GM21717 (cell line): ENCODE data around the gene ADGRD1.

Experiments used
- ATAC-seq: cut with Tn5 transposase; IDR thresholded peaks from one replicate; pipeline ENCODE4 v1.9.1; 2021; ENCODE audit warnings: mild to moderate bottlenecking, moderate library complexity; ENCODE audit not compliant: unreplicated experiment

The ADGRD1 gene

GRCh38 chr12:130961921-130962451, 8.3 kb downstream of the ADGRD1 start:
- no peak for ATAC-seq

DNA sequence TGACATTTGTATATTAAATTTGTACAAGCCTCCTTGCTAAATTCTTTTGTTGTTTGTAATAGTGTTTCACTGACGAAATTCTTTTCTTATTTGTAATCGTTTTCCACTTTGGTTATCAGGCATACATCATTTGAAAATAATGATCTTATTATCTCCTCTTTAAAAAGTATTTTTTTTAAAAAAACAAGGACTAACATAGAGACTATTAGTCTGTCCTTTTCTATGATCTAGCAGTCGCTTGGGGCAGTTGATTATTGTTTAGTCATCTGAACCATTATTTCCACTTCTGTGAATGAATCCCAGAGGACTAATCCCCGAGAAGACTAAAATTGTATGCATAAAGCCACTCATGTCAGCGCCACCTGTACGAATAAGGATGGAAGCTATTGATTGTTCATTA, 11.5 kb downstream of the ADGRD1 start:
- ATAC-seq: no peak

DNA sequence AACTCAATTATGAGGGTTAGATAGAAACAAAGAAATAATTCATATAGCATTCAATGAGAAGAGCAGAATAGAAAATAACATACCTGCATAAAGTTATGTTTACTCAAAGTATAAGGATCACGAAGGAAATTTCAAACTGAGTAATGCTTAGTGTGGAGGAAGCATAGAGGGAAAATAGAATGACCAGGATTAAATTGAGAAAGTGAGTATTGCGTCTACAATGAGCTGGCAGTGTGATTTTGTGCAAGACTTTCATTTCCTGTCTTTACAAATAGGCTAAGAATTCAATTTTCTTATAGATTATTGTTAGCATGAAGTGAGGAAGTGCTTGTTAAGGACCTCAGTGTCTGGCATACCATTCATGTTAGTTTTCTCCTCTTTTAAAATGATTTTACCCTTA, 12.0 kb downstream of the ADGRD1 start:
- no peak for ATAC-seq

- no peak for ATAC-seq
Observed at GRCh38 chr12:130966443-130967030, 12.8 kb downstream of the ADGRD1 start.

GRCh38 chr12:130967636-130968035, 13.9 kb downstream of the ADGRD1 start:
- ATAC-seq: no peak

GRCh38 chr12:130968611-130969010, 14.9 kb downstream of the ADGRD1 start:
- no peak for ATAC-seq

- no peak for ATAC-seq
Observed at GRCh38 chr12:130969223-130969622, 15.5 kb downstream of the ADGRD1 start.

GRCh38 chr12:130970165-130970907, 16.6 kb downstream of the ADGRD1 start:
- ATAC-seq: peak; percentile 45

DNA sequence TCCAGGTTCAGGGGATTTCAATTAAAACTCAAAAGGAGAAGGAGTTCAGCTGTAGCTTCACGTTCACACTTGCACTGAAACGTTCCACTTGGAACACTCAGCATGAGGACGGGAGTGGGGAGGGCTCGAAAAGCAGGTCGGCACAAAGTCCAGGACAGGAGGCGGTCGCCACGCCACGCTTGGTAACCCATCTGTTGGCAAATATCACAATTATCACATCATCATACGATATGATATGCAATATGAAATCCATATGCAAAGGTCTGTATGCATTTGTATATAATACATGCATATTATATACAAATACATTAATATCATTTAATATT, 17.2 kb downstream of the ADGRD1 start:
- ATAC-seq: peak; percentile 18

DNA sequence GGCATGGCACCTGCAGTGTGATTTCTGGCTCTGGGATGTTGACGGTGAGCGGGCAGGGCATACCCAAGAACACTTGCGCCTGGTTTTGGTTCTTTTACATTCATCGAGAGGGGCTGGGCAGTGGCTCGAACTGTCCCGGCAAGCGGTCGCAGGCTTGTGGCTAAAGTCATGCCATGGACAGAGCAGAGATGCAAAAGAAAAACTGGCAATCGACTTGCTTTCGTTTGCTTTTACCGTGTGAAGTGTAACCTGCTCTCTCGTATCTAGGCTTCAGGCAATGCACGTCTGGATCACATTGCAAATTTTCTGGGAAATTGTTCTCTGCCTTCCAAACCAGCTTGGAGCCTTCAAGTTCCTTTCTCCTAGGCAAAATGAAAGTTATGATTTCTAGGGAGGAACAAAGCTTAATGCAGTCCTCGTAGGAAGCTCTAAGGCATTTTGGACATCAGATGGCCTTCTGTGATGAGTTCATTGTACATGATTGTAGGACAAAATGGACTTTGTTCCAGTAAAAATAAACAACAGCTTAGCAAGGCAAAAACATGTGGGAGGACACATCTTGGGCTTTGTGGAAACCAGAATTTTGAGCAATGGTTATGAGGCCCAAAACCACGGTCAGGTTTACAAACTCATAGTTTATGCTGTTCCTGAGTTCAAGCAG, 18.3 kb downstream of the ADGRD1 start:
- ATAC-seq: no peak

- ATAC-seq: no peak
Observed at GRCh38 chr12:130972586-130972950, 18.9 kb downstream of the ADGRD1 start.

GRCh38 chr12:130973109-130973508, 19.4 kb downstream of the ADGRD1 start:
- ATAC-seq: no peak

- ATAC-seq: no peak
Observed at GRCh38 chr12:130973906-130974305, 20.2 kb downstream of the ADGRD1 start.

DNA sequence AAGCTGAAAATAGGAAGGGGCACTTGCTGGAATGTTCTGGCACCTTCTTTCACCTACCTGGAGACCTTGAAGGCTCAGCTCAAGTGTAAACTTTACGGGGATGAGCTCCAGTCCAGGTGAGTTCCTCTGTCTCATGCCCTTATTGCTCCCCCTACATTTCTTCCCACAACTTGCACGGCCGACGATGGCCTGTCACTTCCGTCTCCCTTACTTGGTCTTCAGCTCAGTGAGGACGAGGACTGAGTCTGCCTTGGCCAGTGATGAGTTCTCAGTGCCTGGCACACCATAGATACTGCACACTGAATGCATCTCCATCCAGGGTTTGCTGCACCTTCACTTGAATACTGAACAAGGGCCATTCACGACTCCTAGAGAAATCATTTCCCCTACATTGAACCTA, 21.4 kb downstream of the ADGRD1 start:
- no peak for ATAC-seq

- ATAC-seq: no peak
Observed at GRCh38 chr12:130976171-130976720, 22.5 kb downstream of the ADGRD1 start.

- no peak for ATAC-seq
Observed at GRCh38 chr12:130977046-130977742, 23.5 kb downstream of the ADGRD1 start.

- ATAC-seq: no peak
Observed at GRCh38 chr12:130977743-130978095, 24.0 kb downstream of the ADGRD1 start.

DNA sequence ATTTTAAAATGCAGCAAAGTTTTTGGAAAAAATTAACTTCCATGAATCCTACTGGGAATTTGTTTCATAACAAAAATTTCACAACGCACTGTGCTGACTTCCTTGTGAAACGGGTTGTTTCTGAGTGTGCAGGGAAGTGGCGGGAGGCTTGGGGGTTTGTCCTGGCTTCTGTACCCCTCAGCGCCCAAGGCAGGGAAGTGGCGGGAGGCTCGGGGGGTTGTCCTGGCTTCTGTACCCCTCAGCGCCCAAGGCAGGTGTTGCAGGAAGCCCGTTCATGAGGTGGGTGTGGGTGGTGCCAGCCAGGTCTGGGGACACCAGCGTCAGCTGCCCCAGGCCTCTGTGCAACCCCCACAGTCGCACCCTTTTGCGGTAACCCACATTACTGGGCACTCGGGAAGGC, 25.1 kb downstream of the ADGRD1 start:
- ATAC-seq: no peak

DNA sequence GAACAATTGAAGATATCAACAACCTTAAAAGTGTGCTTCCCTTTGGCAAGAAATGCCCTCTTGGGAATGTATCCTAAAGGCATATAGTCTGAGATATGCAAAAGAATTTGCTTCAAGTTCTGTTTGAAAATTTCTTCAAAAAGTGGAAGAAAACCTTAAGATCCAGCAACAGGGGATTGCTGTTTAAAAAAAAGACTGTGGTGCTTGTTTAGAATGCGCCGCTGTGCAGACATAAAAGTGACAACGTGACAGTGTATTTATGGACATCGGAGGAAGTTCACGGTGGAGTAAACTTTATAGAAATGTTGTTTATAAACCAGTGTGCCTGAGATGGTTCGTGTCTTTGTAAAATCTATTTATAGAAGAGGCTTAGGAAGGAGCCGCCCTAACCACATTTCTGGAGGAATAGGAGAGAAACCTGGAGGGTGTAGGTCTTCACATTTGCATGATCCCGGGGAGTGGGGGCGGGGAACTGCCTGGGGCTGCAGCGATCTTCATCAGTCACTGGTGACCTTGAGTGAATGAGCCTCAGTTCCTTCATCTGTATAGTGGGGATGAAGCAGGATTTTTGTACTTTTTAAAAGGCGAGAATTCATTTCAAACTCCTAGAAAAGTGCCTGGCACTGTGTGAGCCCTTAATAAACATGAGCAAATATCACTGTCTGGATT, 27.5 kb downstream of the ADGRD1 start:
- no peak for ATAC-seq

DNA sequence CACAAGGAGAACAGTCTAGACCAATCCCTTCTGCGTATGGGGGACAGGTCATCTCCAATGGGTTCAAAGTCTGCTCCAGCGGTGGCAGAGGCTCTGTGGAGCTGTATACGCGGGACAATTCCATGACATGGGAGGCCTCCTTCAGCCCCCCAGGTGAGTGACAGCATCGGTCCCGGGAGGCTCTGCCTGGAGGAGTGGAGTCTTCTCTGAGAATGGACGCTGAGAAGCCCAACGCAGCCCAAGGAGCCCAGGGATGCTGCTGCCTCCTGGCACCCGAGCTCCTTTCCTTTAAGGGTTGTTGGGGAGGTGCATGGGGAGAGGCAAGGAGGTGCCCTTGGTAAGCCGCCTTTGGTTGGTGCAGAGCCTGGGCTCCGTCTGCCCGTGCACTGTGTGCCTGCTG, 28.2 kb downstream of the ADGRD1 start:
- no peak for ATAC-seq
